HCT116 (cell line): ENCODE measurements around the gene WDHD1. TPM values are rescaled to one million over a fixed set of nuclear protein-coding genes. Genes with fewer than 3 reads are reported as not detected.

Experiments
- ATAC-seq: fragments of 200-7000 bp; cut with Tn5 transposase; 2 replicates; pipeline ENCODE4 v1.9.1; 2020; ENCODE audit warnings: mild to moderate bottlenecking, moderate library complexity
- BruUV-seq: library from RNA; stranded (reverse); fragments of 400-500 nt; replicated peaks from 2 replicates; lab custom pipeline; 2021; lab: Mats Ljungman, UMichigan
- CTCF ChIA-PET: fragments of 300-600 bp; sonication (Branson Sonifier 250); formaldehyde crosslinking; loops from one replicate; lab custom pipeline; 2021; ENCODE audit warnings: antibody characterized with exemption; lab: Charles Lee
- POLR2A ChIA-PET: fragments of 300-600, 350-600 bp; sonication (Branson Sonifier 250); formaldehyde crosslinking; loops from one replicate; lab custom pipeline; 2021; ENCODE audit warnings: antibody characterized with exemption; lab: Charles Lee
- RAD21 ChIA-PET, 2 experiments: fragments of 300-600 bp; sonication (Branson Sonifier 250); formaldehyde crosslinking; loops; one replicate each; lab custom pipeline; 2023; ENCODE audit warnings: low total read pairs in 2 of 2; ENCODE audit not compliant: uncharacterized antibody in 2 of 2, unreplicated experiment in 2 of 2, low non-redundant PET in 1 of 2; lab: Charles Lee
- DNase-seq: peaks from one replicate; pipeline ENCODE4 v3.0.0-alpha.2; 2010; ENCODE audit warnings: low read depth, low spot score
- H2AFZ ChIP-seq: fragments of 200-600 bp; shearing (Covaris generic), sonication (generic); 2 replicates; pipeline ENCODE4 v1.6.1; 2017; ENCODE audit warnings: low read depth, mixed run types, mixed read lengths, antibody characterized with exemption, low read length; ENCODE audit not compliant: poor library complexity, severe bottlenecking
- H3K27ac ChIP-seq: 2 replicates; pipeline ENCODE4 v1.5.1; 2012; ENCODE audit warnings: low read depth, low read length
- H3K27me3 ChIP-seq: fragments of 200-600 bp; sonication (generic); 2 replicates; pipeline ENCODE4 v1.6.1; 2016; ENCODE audit warnings: mixed run types, low read length, mixed read lengths; ENCODE audit not compliant: insufficient read depth
- H3K36me3 ChIP-seq, 2 experiments: fragments of 200-500 bp in 1 of 2; fragments of 200-600 bp in 1 of 2; sonication (Bioruptor generic) in 1 of 2; sonication (generic) in 1 of 2; 2 replicates each; pipeline versions ENCODE4 v1.5.1 to v1.6.1; 2014 to 2016; ENCODE audit warnings: low read length in 2 of 2, inconsistent platforms in 1 of 2, mixed read lengths in 1 of 2, mixed run types in 1 of 2; ENCODE audit not compliant: insufficient read depth in 2 of 2, control insufficient read depth in 1 of 2
- H3K4me1 ChIP-seq, 2 experiments: fragments of 200-600 bp in 1 of 2; sonication (generic) in 1 of 2; 2 replicates each; pipeline versions ENCODE4 v1.5.1 to v1.6.1; 2012 to 2017; ENCODE audit warnings: low read length in 2 of 2, inconsistent platforms in 1 of 2, mild to moderate bottlenecking in 1 of 2, mixed read lengths in 1 of 2, mixed run types in 1 of 2, moderate library complexity in 1 of 2; ENCODE audit not compliant: insufficient read depth in 2 of 2, control insufficient read depth in 1 of 2
- H3K4me2 ChIP-seq: fragments of 200-600 bp; sonication (generic); 2 replicates; pipeline ENCODE4 v1.6.1; 2017; ENCODE audit warnings: mixed run types, low read length, mixed read lengths
- H3K4me3 ChIP-seq, 2 experiments: fragments of 200-600 bp in 1 of 2; sonication (generic) in 1 of 2; replicated peaks in 1 of 2; 2 replicates each; pipeline ENCODE4 v1.5.1; 2011 to 2016; ENCODE audit warnings: low read length in 2 of 2, control low read depth in 1 of 2, low read depth in 1 of 2, mild to moderate bottlenecking in 1 of 2, mixed read lengths in 1 of 2, mixed run types in 1 of 2
- H3K79me2 ChIP-seq: fragments of 200-600 bp; sonication (generic); 2 replicates; pipeline ENCODE4 v1.6.1; 2017; ENCODE audit warnings: mild to moderate bottlenecking, mixed run types, low read length, moderate library complexity, mixed read lengths; ENCODE audit not compliant: insufficient read depth
- H3K9ac ChIP-seq: fragments of 200-600 bp; sonication (generic); 2 replicates; pipeline ENCODE4 v1.6.1; 2016; ENCODE audit warnings: low read length, mixed read lengths
- H3K9me2 ChIP-seq: fragments of 200-600 bp; sonication (generic), shearing (Covaris generic); 2 replicates; pipeline ENCODE4 v1.6.1; 2017; ENCODE audit warnings: mixed run types, mild to moderate bottlenecking, moderate library complexity; ENCODE audit not compliant: insufficient read depth
- H3K9me3 ChIP-seq, 2 experiments: fragments of 200-500 bp in 1 of 2; fragments of 200-600 bp in 1 of 2; sonication (Bioruptor generic) in 1 of 2; sonication (generic) in 1 of 2; 2 replicates each; pipeline ENCODE4 v1.6.1; 2014 to 2017; ENCODE audit warnings: low read length in 2 of 2, mixed read lengths in 2 of 2, inconsistent platforms in 1 of 2, low read depth in 1 of 2, mild to moderate bottlenecking in 1 of 2, mixed run types in 1 of 2, moderate library complexity in 1 of 2; ENCODE audit not compliant: control insufficient read depth in 1 of 2, insufficient read depth in 1 of 2
- H4K20me1 ChIP-seq: fragments of 200-600 bp; sonication (generic), shearing (Covaris generic); 2 replicates; pipeline ENCODE4 v1.6.1; 2017; ENCODE audit warnings: mixed run types, mild to moderate bottlenecking, moderate library complexity; ENCODE audit not compliant: insufficient read depth
- ATF3 ChIP-seq: IDR thresholded peaks from 2 replicates; pipeline ENCODE4 v1.6.1; 2012
- CBX3 ChIP-seq: IDR thresholded peaks from 2 replicates; pipeline ENCODE4 v1.6.1; 2012; ENCODE audit warnings: low read depth
- CTCF ChIP-seq, 3 experiments: fragments of 200-600 bp in 1 of 3; sonication (generic) in 1 of 3; IDR thresholded peaks in 2 of 3; conservative IDR thresholded peaks in 1 of 3; 2 replicates each; pipeline ENCODE4 v1.5.1; 2012 to 2017; ENCODE audit warnings: low read depth in 2 of 3, low read length in 2 of 3, antibody characterized with exemption in 1 of 3, borderline replicate concordance in 1 of 3, control low read depth in 1 of 3, mild to moderate bottlenecking in 1 of 3, mixed read lengths in 1 of 3, mixed run types in 1 of 3, moderate library complexity in 1 of 3; ENCODE audit not compliant: insufficient read depth in 1 of 3
- EGR1 ChIP-seq: IDR thresholded peaks from 2 replicates; pipeline ENCODE4 v1.6.1; 2012; ENCODE audit warnings: low read depth
- ELF1 ChIP-seq: IDR thresholded peaks from 2 replicates; pipeline ENCODE4 v1.6.1; 2012; ENCODE audit warnings: low read depth, borderline replicate concordance
- EZH2 ChIP-seq: fragments of 200-600 bp; sonication (generic); IDR thresholded peaks from 2 replicates; pipeline ENCODE4 v1.6.1; 2017; ENCODE audit warnings: antibody characterized with exemption, mixed run types
- EZH2phosphoT487 ChIP-seq: fragments of 200-600 bp; IDR thresholded peaks from 2 replicates; pipeline ENCODE4 v1.6.1; 2018; ENCODE audit warnings: antibody characterized with exemption, borderline replicate concordance
- MAX ChIP-seq: IDR thresholded peaks from 2 replicates; pipeline ENCODE4 v1.6.1; 2012
- POLR2A ChIP-seq: IDR thresholded peaks from 2 replicates; pipeline ENCODE4 v1.7.0; 2011; ENCODE audit warnings: borderline replicate concordance; ENCODE audit not compliant: insufficient read depth, insufficient read length; ENCODE audit errors: extremely low read depth
- POLR2AphosphoS5 ChIP-seq: IDR thresholded peaks from 2 replicates; pipeline ENCODE4 v1.6.1; 2011; ENCODE audit warnings: mild to moderate bottlenecking, low read depth, low read length, moderate library complexity
- RAD21 ChIP-seq: IDR thresholded peaks from 2 replicates; pipeline ENCODE4 v1.6.1; 2012; ENCODE audit warnings: low read depth, mild to moderate bottlenecking
- REST ChIP-seq: IDR thresholded peaks from 2 replicates; pipeline ENCODE4 v1.6.1; 2012; ENCODE audit warnings: low read depth
- SIN3A ChIP-seq: IDR thresholded peaks from 2 replicates; pipeline ENCODE4 v1.6.1; 2012; ENCODE audit warnings: low read depth
- SRF ChIP-seq: IDR thresholded peaks from 2 replicates; pipeline ENCODE4 v1.6.1; 2012; ENCODE audit warnings: low read depth
- TCF7L2 ChIP-seq: IDR thresholded peaks from 2 replicates; pipeline ENCODE4 v1.7.0; 2011; ENCODE audit warnings: borderline replicate concordance, inconsistent platforms; ENCODE audit not compliant: insufficient read depth, insufficient read length; ENCODE audit errors: extremely low read depth
- YY1 ChIP-seq: IDR thresholded peaks from 2 replicates; pipeline ENCODE4 v1.6.1; 2011; ENCODE audit warnings: low read length, low read depth, moderate library complexity, mild to moderate bottlenecking; ENCODE audit not compliant: insufficient replicate concordance; ENCODE audit errors: extremely low read depth
- ZBTB33 ChIP-seq: IDR thresholded peaks from 2 replicates; pipeline ENCODE4 v1.6.1; 2011; ENCODE audit warnings: mild to moderate bottlenecking, low read length, moderate library complexity; ENCODE audit not compliant: insufficient replicate concordance; ENCODE audit errors: extremely low read depth
- ZFX ChIP-seq: fragments of 450-650 bp; IDR thresholded peaks from 2 replicates; pipeline ENCODE4 v1.6.1; 2017
- ZNF274 ChIP-seq: fragments of 200-500 bp; sonication (Bioruptor generic); IDR thresholded peaks from 2 replicates; pipeline ENCODE4 v1.6.1; 2014; ENCODE audit warnings: mild to moderate bottlenecking, low read depth, low read length, inconsistent platforms
- intact Hi-C: fragments of 100-400 bp; cut with micrococcal nuclease; formaldehyde crosslinking; loops from 2 replicates; pipeline ENCODE4 v1.10.0; 2022
- total RNA-seq: library from RNA; stranded (reverse); gene quantifications from one replicate; pipeline ENCODE4 v1.2.1, GENCODE V29; 2021; ENCODE audit not compliant: unreplicated experiment

WDHD1 gene
- total RNA-seq, 1 experiment from 2014 or later, result 44.3 TPM

- no TSS peak for BruUV-seq
- POLR2A ChIA-PET, result interaction anchor here (0.7 to 1.2 kb wide), 2 partner anchors 8 to 18 kb away, joined by 3 to 8 read pairs; partner anchors contain the start of gene MAPK1IP1L
Observed at GRCh38 chr14:55059333-55059732, 32.4 kb upstream of the WDHD1 start.

More at GRCh38 chr14:55059333-55059732, 32.4 kb upstream of the WDHD1 start:
- H3K79me2 ChIP-seq, result peaks cover 95% of the 10 kb centered on the region
- H3K4me2 ChIP-seq, result no peak overlapping the region
- TF ChIP-seq REST (no peak), RAD21 (no peak), POLR2AphosphoS5 (no peak), SIN3A (no peak), CBX3 (no peak), ATF3 (no peak), ZBTB33 (no peak), POLR2A (no peak), MAX (no peak), TCF7L2 (no peak), CTCF (IDR thresholded peaks at IDR 0.05 in 2 of 3, conservative IDR thresholded peaks at IDR 0.05 in 1 of 3; ENCODE audit: borderline replicate concordance in 1 of 3, insufficient read depth in 1 of 3, low read depth in 2 of 3, low read length in 2 of 3) (no peak), EZH2 (no peak), EZH2phosphoT487 (no peak), ZFX (no peak), ELF1 (no peak), YY1 (no peak), ZNF274 (no peak), SRF (no peak), EGR1 (no peak)
- DNase-seq (no peak), ATAC-seq (no peak)
- H3K27ac ChIP-seq, result no peak overlapping the region
- H4K20me1 ChIP-seq, result peaks cover 38% of the 10 kb centered on the region; the same call in 1 of the 2 replicates
- H3K4me1 ChIP-seq, result no peaks in the 10 kb centered on the region
- CTCF ChIA-PET, result interaction anchor here (1.2 kb wide), 1 partner anchor 8 kb away, joined by 3 read pairs; the partner anchor contains the start of gene MAPK1IP1L
- H3K4me3 ChIP-seq, result no peak overlapping the region
- peaks cover 33 to 36% of the 10 kb centered on the region in 2 experiments; a peak in 3 of 4 replicates for H3K36me3 ChIP-seq
- no peaks in the 10 kb centered on the region for H3K9me3 ChIP-seq
- H3K27me3 ChIP-seq, result no peaks in the 10 kb centered on the region
- intact Hi-C loops, result no loop called here
- no peak overlapping the region for H2AFZ ChIP-seq
- no peaks in the 10 kb centered on the region for H3K9me2 ChIP-seq
- RAD21 ChIA-PET, result interaction anchor here in 1 of 2 experiments (0.7 kb wide), 1 partner anchor 503 kb away, joined by 3 read pairs; no protein-coding TSS in a partner anchor
- no peak overlapping the region for H3K9ac ChIP-seq
